Suprapubic skin (tissue), 3 donors: ENCODE data around the gene C19orf73.

Source experiments
- POLR2A ChIP-seq, 2 donors: fragments of 450-650 bp; IDR thresholded peaks; one replicate each; pipeline ENCODE4 v1.6.1; 2017; ENCODE audit warnings: antibody characterized with exemption in 2 of 2, mild to moderate bottlenecking in 2 of 2, moderate library complexity in 2 of 2
- TF ChIP-seq, protein P1 (sequence below), 2 donors: fragments of 200-600 bp in 1 of 2; fragments of 450-650 bp in 1 of 2; sonication (generic) in 1 of 2; IDR thresholded peaks; one replicate each; pipeline ENCODE4 v1.5.1; 2016 to 2019; ENCODE audit warnings: antibody characterized with exemption in 2 of 2, mild to moderate bottlenecking in 1 of 2, moderate library complexity in 1 of 2

DNA sequence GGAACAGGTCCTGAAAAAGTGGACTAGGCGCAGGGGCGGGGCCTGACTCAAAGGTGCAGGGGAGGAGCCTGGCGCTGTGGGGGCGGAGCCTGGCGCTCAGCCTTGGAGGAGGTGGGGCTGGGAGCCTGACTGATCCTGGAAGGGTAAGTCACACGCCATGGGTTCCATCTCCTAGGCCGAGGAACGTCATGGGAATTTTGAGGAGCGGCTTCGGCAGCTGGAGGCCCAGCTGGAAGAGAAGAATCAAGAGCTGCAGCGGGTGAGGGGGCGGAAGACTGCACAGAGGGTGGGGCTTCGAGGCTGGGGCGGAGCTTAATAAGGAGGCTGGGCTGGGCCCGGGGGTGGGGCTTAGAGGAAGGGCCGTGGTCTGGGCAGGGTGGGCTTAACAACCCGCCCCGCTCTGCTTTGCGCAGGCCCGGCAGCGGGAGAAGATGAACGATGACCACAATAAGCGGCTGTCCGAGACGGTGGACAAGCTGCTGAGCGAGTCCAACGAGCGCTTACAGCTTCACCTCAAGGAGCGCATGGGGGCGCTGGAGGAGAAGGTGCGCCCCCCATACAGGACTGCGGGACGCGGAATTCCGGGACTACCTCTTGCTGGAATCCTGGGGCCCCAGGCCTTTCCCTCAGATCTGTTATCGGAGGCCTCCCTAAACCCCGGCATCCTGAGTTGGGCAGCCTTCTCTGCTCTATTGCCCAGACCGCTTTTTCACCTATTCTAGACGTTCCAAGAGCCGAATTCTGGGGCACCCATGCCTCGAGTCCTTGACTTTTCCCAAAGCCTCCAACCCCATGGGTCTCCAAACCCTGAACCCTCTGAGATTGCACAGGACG lies 14.9 kb upstream of the C19orf73 start:
- TF ChIP-seq POLR2A (IDR thresholded peaks at IDR 0.05), result no peak
- TF ChIP-seq, protein P1, sequence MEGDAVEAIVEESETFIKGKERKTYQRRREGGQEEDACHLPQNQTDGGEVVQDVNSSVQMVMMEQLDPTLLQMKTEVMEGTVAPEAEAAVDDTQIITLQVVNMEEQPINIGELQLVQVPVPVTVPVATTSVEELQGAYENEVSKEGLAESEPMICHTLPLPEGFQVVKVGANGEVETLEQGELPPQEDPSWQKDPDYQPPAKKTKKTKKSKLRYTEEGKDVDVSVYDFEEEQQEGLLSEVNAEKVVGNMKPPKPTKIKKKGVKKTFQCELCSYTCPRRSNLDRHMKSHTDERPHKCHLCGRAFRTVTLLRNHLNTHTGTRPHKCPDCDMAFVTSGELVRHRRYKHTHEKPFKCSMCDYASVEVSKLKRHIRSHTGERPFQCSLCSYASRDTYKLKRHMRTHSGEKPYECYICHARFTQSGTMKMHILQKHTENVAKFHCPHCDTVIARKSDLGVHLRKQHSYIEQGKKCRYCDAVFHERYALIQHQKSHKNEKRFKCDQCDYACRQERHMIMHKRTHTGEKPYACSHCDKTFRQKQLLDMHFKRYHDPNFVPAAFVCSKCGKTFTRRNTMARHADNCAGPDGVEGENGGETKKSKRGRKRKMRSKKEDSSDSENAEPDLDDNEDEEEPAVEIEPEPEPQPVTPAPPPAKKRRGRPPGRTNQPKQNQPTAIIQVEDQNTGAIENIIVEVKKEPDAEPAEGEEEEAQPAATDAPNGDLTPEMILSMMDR (IDR thresholded peaks at IDR 0.05), result no peak
